Fibroblast of skin of scalp (primary cell): Measurements from ENCODE around the gene ZNF70.

Source experiments
- DNase-seq: peaks from one replicate; pipeline ENCODE4 v3.0.0-alpha.2; 2013

The ZNF70 gene

DNA sequence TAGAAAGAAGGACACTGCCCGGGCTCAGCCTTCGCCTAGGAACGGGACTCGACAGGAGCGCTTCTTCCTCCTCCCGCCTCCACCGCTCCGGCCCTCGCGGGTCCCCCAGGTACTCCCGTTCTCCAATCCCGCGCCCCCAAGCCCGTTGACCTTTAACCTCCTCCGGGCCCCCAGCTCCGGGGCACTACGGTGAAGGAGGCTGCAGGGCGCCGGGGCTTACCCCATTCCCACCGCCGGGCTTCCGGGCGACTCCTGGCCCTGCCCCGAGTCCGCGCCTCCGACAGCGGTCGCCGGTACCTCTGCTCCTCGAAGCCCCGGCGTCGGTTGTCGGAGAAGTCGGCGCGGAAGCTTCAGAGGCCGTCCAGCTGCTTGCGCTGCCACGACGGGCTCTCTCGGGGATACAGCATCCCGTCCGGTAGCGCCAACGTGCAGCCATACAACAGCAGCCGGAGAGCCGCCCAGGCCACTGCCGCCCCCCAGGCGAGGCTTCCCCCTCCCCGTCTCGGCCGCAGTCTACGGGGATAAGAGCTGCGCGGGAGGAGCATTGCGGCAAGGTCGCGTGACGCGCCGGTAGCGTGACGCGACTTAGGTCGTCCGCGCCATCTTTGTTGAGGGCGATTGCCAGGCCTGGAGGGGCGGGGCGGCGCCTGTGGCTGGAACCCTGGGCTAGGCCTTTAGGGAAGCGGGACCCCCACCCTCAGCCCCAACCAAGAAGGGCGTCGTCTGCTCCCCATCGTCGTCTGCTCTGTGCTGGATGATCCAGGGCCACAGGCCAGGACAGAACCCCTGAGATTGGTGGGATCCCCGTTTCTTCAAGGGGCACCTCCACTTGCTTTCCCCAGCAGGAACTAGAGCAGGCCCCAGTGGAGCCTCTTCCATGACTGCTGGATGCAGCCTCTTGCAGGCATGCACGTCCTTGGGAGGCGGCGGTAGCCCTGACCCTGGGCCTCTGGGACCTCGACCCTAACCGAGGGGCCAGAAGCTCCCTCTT lies 33.8 kb downstream of the ZNF70 start:
- DNase-seq, result peak; percentile 89

DNA sequence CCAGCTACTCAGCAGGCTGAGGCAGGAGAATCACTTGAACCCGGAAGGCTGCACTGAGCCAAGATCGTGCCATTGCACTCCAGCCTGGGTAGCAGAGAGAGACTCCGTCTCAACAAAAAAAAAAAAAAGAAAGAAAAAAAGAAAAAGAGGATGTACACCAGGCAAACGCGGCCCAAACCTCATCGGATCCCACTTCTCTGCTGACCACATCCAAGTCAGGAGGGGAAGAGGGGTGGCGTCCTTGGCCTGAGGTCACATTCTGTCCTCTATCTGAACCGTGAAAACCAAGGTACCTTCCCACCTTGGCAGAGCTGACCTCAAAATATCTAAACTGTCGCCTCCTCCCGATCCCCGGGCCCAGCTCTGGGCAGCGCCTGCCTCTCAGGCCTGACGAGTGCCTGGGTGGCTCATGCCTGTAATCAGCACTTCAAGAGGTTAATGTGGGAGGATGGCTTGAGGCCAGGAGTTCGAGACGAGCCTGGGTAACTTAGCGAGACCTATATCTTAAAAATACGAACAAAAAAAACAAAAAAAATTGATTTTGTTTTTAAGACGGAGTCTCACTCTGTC lies 35.0 kb downstream of the ZNF70 start:
- DNase-seq, result no peak

DNA sequence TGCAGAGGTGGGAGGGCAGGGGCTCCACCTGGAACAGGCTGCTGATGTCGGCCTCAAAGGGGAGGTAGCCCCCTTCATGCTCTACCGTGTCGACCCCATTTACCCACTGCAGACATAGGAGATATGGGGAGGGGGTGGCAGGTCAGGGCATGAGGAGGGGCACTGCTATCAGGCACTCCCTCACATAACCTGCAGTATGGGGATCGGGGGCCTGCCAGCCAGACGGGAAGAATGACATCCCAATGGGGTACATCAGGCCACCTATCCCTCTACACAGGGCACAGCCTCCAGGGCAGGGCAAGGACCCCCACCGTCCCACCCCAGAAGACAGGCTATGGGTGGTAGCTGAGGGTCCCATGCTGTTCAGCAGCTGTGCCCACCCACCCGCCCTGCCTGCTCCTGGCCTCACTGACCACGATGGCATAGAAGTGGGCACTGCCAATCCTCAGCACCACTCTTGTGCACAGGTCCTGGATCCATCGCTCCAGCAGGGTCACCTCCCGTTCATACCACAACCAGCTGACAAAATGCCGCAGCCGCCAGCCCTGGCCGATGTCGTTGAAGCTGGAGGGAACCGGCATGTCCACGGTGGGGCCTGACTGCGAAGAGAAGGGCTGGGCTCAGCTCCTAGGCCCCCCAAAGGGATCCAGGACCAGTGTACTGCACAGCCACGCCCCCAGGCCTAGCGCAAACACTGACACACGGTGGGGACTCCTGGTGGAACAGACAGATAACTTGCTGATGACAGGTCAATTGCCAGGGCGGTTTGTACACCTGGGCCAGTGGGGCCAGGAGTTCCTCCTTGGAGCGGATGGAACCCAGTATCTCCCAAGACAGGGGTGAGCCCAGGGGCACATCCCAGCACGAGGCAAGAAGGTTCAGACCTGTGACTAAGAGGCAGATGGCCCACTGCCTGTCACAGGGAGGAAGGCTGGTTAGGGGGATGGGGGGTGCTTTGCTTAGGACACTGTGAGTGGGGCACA lies 36.0 kb downstream of the ZNF70 start:
- DNase-seq, result no peak

DNA sequence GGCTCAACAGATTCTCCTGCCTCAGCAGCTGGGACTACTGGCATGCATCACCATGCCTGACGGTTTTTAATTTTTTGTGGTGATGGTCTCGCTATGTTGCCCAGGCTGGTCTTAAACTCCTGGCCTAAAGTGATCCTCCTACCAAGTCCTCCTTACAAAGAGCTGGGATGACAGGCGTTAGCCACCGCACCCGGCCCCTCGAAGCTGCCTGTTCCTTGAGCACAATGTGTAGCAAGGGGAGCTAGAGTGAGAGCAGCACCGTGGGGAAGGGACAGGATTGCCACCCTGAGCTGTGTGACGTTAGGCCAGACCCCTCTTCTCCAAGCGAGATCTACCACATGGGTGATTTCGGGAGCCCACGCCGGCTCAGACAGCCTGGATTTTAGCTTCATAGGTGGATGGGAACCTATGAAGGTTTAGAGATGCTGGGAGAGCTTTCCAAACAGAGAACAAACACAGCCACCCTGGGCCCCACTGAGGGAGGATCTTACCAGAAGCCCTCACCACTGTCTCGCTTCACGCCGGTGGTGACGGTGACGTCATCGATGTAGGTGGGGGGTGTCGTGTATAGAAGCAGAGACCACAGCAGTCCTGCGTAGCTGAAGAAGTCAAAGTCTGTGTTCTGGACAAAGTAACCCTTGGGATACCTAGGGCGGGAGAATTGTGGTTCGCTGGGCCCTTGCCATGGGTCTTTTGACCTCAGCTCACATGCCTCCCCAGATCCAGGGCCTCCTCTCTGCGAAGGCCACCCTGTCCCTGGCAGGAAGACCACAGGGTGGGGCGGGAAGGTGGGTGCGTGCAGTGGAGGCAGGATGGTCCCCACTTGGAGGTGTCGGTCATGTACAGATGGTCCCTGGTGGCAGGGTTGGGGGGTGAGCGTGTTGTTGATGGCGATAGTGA lies 37.0 kb downstream of the ZNF70 start:
- no peak for DNase-seq

DNA sequence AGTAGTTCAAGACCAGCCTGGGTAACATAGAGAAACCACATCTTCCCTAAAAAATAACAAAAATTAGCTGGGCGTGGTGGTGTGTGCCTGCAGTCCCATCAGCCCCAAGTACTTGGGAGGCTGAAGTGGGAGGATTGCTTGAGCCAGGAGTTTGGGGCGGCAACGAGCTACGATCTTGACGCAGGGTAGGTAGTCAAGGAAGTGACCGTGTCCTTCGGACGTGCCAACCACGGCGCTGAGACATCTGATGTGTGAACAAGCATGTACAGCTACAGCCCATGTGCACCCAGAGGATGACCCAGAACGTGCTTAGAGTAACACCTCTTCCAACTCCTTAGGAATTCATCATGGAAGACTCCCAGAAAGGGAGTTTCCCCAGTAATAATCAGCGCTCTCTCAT lies 38.7 kb downstream of the ZNF70 start:
- DNase-seq, result no peak

DNA sequence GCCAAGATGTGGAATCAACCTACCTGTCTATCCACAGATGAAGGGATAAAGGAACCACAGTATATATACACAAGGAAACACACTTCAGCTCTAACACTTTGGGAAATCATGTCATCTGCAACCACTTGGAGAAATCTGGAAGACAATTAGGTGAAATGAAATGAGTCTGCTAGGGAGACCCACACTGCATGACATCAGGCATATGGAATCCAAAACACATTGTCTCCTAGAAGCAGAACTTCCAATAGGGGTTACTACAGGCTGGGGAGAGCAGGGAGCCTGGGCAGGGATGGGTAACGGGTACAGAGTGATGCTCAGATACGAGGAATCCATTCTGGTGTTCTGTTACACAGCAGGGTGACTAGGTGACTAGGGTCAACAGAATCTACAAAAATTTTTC lies 41.8 kb downstream of the ZNF70 start:
- DNase-seq, result peak; percentile 53

DNA sequence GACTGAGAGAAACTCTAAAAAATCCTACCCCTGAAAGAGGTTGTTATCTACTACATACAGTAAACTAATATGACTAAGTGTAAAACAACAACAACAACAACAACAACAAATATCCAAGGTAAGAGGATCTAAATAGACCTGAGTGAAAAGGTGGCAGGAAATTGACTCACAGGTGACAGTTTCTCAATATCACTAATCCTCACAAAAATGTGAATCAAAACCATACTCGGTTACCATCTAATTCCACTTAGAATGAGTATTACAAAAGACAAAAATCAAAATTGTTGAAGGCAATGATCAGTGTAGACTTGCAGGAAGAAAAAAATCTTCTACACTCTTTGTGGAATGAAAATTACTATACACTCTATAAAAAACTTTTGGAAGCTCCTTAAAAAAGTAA lies 42.6 kb downstream of the ZNF70 start:
- no peak for DNase-seq

DNA sequence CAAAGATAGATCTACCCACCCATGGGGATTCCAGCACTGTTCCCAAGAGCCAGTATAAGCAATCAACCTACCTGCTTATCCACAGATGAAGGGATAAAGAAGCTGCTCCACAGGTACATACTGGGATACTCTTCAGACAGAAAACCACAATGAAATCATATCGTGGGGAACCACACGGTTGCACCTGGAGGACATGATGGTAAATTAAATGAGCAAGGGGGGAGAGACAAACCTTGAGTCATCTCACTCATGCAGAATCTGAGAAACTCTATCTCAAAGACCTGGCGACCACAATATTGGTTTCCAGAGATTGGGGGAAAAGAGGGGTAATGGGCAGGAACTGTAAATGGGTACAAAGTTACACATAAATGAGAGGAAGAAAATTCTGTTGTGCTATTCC lies 45.6 kb downstream of the ZNF70 start:
- no peak for DNase-seq

DNA sequence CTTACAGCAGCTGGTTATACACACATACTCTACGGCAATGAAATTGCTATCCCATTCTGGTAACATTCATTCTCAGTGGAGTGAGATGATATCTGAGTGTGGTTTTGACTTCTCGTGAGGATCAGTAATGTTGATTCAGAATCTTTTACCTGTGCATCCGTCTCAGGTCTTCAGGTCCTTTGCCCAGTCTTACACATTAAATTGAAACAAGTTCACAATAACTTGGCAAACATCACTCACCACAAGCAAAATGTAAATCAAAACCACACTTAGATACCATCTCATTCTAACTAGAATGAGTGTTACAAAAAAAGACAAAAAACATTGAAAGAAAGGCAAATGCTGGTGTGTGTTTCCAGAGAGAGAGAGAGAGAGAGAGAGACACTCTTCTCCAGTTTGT lies 46.1 kb downstream of the ZNF70 start:
- DNase-seq, result no peak

DNA sequence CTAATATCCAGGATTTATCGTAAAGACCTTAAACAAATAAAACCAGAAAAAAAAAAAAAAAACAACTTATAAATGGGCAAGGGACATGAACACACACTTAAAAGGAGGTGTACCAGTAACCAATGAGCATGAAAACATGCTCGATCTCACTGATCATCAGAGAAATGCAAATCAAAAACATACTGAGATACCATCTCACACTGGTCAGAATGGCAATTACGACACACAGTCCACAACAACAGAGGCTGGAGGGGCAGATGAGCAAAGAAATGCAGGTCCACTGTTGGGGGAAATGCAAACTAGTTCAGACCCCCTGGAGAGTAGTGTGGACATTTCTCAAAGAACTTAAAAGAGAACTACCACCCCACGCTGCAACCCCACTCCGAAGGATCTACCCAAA lies 46.9 kb downstream of the ZNF70 start:
- no peak for DNase-seq

DNA sequence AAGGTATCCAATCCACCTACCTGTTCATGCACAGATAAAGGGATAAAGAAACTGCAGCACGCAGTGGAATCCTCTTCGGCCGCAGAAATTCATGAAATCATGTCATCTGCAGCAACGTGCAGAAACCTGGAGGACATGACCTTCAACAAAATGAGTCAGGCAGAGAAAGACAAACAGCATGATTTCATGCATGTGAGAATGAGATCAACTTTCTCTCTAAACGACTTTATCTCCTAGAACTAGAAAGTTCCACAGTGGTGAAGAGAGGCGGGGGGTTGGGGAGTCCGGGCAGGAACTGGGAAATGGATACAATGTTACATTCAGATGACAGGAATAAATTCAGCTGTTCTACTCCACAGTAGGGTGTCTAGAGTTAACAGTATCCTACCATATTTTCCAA lies 50.2 kb downstream of the ZNF70 start:
- no peak for DNase-seq

DNA sequence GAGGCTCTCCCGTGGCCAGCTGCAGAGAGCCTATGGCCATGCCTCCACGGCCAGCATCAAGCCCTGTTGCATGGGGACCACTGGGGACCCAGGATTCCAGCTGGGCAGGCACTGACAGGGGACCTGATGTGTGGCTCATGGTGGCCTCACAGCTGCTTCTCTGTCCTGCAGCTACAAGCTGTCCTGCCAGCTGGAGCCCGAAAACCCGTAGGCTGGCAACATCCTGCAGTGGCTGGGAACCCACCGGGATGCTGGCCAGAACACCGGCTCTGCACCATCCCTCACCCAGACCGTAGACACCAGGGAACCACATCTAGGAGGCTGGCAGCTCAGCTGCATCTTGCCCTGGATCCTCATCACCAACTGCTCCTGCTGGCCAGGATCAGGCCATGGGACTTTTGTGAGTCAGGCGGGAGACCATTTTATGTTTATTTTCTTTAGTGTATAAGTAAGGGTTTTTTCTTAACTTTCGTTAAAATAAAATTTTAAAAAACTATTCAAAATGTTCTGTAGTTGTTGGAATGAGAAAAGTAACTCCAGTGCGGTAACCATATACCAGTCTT lies 52.2 kb downstream of the ZNF70 start:
- no peak for DNase-seq

DNA sequence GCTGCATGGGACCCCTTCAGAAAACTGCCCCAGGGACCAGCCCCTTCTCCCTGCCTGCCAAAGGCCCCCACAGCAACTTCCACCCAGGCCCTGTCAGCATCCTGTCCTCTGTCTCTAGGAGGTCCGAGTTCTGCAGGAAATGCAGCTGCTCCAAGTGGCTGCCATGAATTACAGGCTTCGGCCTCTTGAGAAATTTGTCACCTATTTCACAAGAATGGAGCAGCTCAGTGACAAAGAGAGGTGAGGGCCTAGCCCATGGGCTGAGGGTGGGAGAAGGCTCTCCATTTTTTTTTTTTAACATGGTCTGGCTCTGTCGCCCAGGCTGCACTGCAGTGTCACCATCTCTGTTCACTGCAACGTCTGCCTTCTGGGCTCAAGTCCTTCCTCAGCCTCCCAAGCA lies 52.8 kb downstream of the ZNF70 start:
- no peak for DNase-seq

DNA sequence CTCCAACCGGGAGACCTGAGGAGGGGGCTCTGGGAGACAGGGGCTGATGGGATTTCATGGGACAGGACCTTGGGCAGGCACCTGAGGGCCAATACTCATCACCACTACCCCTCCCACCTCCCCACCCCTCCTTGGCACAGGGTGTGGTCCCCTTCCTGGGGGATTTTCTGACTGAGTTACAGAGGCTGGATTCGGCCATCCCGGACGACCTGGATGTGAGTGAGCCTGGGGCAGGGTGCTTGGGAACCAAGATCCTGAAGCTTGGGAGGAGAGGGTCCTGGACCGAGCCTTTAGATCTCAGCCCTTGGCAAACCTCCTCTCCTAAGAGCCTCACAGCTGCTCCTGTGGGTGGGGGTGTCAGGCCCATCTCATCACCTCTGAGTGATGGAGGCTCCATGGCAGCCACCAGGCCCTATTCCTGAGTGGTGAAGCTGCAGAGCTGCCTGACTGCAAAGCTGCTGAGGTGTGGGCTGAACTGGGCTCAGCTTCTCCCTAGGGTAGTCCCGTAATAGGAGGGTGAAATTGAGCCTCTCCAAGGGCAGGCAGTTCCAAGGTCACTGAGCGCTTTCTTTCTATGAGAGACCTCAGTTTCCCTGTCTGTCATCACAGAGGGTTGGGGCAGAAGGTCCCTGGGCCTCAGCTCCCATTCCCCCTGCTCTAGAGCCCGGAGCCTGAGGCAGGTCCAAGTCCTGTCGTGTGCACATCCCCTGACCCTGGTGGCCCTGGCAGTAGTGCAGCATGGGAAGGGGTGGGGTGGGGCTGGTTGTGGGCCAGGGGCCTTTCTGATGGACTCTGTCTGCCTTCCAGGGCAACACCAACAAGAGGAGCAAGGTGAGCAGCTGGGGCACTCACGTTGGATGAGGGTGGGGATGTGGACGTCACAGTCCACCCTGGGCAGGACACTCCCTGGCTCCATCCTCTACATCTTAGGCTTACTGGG lies 53.6 kb downstream of the ZNF70 start:
- no peak for DNase-seq

DNA sequence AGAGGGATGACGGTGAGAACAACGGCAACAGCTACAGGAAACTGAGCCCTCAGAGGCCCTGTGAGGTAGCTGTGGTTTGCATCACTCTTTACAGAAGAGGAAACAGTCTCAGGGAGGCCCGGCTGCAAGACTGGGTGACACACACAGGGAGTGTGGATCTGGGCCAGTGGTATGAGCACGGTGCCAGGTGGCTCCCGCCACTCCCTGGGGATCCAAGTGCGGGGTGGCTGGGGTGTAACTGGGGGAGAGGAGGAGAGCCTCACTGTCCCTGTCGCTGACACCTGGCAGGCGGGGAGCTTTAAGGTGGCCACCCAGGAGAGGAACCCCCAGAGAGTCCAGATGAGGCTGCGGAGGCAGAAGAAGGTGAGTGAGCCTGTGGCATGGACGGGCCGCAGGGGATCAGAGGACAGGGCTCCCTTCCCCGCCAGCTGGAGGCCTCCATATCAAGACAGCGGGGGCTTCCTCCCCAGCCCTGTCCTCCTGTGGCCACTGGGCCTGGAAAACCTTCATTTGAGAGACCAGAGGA lies 54.5 kb downstream of the ZNF70 start:
- DNase-seq, result no peak

DNA sequence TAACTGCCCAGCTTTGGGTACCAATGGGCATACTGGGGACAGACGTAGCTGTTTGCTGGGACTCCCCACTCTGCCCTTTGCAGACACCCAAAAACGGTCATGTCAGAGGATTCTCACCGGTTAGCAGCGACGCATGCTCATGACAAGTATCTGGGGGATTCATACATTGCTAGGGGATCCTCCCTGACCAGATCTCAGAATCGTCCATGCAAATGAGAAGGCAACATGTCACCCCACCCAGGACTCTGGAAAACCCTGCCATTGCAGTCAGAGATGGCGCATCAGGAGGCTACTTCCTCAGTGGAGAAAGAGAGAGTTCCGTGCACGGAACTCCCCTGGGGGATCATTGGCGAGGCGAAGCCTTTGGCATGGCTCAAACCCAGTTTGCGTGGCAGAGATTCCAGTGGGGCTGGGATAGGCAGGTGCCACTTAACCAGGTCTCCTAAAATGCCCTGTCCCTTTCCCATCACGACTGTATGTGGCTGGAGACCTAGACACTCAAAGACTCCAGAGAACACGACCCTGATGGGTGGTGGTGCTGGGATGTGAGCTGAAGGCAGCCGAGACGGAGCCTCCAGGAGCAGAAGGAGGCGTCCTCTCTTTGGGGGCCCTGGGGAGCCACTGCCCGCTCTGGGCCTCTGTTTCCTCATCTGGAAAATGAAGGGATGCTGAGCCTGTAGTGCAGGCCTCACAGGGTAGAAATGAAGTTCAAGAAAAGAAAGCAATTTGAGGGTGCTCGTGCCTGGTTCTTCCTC lies 55.2 kb downstream of the ZNF70 start:
- DNase-seq, result no peak

DNA sequence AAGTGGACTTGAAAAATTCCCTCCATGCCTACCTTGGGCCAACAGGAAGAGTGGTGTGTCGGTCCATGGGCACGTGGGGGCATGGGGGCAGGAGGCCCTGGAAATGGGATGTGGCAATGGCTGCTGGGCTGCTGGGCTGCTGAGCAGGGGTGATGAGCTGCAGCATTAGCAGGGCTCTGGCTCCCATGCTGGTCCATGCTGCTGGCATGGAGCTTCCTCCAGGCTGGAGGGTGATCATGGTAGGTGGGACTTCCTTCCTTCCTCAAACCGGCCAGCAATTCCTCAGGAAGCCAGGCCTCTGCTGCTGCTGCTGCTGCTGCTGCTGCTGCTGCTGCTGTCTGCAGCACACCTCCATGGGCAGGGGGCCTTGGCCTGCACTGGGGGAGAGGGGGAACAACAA lies 55.8 kb downstream of the ZNF70 start:
- no peak for DNase-seq

DNA sequence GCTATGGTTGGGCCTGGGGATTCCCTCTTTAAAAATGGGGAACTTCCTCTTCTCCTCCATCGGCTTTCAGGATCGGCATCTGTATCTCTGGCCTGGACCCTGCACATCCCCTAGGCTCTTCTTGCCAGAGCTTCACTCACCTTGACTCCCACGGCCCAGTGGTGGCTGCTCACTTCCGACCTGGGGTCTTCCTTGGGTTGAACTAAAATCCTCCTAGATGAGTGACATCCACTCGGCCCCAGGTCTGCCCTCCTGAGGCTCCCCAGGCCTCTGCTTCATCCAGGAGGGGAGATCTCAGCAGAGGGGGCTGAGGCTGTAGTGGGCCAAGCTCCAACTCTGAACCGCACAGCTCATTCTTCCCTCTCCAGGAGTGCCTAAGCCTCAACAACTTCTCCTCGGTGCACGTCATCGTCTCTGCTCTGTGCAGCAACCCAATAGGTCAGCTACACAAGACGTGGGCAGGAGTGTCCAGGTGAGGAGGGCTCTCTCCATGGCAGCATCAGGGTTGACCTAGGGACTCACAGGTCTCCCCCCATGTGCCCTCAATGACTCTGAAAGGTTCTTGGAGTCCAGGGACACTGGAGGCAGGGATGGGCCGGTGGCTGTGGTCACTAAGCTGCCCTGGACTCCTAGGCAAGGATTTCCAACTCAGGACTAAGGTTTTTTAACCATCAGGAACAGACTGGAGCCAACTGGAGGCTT lies 56.8 kb downstream of the ZNF70 start:
- no peak for DNase-seq
